KBM-7 (cell line): ENCODE data around the gene ROM1.
"Not testable (repeated sequence)": the region's sequence is repeated elsewhere in the genome, so short reads cannot be mapped to it uniquely, and the experiment has no call there.

Experiments
- DNase-seq: peaks from one replicate; pipeline ENCODE4 v3.0.0-alpha.2; 2015
- in situ Hi-C: fragments of 300-500 bp; cut with MboI; formaldehyde crosslinking; loops from 2 replicates; pipeline ENCODE4 v1.14.3; 2020; ENCODE audit warnings: low sequenced_read_pairs, low pct_unique_long_range_greater_than_20kb, mixed read lengths

ROM1 gene

GRCh38 chr11:62581735-62582134, 31.3 kb upstream of the ROM1 start:
- in situ Hi-C loops, DNase-seq: not testable (repeated sequence)

DNA sequence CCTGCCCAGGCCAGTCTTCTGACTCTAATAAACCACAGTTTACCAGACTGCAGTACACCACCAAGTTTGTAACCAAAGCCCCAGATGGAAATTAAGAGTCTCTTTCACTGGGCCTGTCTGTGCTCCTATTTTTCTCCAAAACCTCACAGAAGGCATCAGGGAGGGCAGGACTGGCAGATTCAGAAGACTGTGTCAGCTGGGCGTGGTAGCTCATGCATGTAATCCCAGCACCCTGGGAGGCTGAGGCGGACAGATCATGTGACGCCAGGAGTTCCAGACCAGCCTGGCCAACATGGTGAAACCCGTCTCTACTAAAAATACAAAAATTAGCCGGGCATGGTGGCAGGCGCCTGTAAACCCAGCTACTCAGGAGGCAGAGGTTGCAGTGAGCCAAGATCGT, 27.7 kb upstream of the ROM1 start:
- DNase-seq, in situ Hi-C loops: not testable (repeated sequence)

DNA sequence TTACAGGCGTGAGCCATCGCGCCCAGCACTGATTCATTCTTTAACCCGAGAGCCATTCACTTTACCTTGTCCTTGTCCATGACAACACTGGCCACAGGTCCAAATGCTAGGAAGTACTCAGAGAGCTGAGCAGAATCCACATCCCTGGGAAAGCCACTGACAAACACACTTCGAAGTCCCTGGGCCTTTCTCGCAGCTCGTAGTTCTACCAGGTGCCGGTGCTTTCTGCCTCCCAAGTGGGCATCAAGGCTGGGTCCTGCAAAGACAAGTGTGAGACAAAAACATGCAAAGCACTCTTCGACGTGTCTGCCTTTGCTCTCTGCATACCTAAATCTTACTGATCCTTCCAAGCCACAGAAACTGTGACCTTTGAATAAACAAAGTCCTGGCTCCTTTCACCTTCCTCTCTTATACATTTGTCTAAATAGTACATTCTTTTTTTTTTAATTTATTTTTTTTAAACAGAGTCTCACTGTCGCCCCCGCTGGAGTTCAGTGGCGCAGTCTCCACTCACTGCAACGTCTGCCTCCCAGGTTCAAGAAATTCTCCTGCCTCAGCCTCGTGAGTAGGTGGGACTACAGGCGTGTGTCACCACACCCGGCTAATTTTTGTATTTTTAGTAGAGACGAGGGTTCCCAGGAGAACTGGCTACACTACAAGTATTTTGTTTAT, 24.0 kb upstream of the ROM1 start:
- in situ Hi-C loops, result no loop called here

GRCh38 chr11:62591448-62592145, 21.5 kb upstream of the ROM1 start, which contains the start of gene TUT1:
TSS of gene TUT1 (minus strand) at chr11:62591523. CDS start at chr11:62591485, 38 bp downstream.
- DNase-seq, result peak; percentile 100
- in situ Hi-C loops, result no loop called here

More for the DNA sequence above, 24.0 kb upstream of the ROM1 start:
- peak; percentile 66 for DNase-seq

GRCh38 chr11:62592146-62592815, 20.8 kb upstream of the ROM1 start:
- DNase-seq, result no peak
- in situ Hi-C loops, result no loop called here

DNA sequence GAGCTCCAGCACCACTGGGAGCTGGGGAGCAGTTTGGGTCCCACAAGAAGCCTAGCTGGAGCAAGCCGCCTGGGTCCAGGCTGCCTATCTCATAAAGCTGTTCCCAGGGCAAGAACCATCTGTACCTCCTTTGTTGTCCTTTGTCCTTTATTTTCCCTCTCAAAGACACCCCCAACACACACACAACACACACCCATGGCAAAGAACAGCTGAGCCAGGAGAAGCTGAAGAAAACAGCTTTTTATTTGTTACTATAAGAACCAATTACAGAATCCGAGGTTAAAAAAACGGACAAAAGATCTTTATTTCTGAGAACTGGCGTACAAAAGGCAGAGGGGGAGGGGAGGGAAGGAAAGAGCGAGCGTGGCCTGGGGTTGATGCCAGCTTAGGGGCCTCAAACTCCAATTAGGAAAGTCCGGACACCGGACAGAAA, 20.1 kb upstream of the ROM1 start:
- in situ Hi-C loops, result no loop called here
- DNase-seq, result no peak

DNA sequence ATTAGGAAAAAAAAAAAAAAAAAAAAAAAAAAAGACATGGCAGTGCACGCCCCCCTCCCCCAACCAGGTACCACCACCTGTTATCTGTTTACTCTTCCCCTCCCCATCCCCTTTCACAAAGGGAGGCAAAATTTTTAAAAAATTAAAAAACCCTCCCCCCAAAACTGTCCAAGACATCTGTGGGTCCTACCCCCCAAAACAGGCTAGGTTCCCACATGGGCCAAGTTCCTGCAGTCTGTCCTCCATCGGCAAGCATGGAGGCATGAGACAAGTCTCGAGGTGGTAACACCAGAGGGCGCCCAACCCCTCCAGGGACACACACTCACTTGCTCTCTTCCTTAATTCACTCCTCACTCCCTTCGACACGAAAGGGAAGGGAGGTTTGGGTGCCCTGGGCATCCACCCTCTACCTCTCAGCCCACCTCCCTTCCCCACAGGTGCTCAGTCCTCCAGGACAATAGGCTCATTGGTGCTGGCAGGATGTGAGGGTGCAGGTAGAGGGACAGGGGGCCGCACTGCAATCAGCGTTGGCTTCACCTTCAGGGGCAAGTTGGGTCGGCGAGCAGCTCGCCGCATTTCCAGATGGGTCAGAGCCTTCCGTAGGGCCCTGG, 19.5 kb upstream of the ROM1 start:
- peak; percentile 94 for DNase-seq
- in situ Hi-C loops, result no loop called here

DNA sequence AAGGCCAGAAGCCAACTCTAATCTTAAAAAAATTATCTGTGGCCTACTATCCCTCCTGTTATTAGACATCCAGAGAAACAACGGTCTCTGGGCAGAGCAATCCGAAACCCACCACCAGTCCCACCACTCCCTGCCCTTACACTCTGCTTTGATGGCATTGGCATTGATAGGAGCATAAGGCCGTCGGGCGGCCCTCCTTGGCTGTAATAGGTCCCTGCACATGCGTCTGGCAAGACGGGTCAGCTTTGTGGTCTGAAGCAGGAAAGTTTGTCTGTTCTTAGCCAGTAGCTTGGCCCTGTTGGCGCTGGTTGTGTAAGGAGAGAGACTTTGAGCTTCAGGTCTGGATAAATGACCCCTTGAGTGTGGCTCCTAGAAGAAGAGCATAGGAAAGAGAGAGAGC, 17.9 kb upstream of the ROM1 start:
- in situ Hi-C loops, result no loop called here
- DNase-seq, result no peak

- in situ Hi-C loops, result no loop called here
- peak; percentile 99 for DNase-seq
Measured at GRCh38 chr11:62599069-62599696, 13.9 kb upstream of the ROM1 start.

DNA sequence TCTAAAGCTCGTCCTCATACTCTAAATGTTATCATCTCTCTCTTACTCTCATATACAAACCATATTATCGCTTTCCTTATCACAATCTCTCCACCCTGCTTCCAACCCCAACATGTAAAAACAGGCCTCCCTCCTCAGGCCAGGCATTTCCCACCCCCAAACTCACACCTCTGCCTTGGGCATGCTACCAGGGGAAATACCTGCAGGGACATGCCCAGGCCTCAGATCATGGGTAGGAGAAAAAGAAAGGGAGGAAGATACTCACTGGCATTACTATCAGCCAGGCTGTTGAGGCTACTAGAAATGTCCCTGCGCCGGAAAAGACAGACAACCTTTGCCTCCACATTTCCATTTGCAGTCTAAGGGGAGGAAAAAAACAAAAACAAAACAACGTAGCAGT, 13.2 kb upstream of the ROM1 start:
- in situ Hi-C loops, result no loop called here
- DNase-seq, result peak; percentile 42

DNA sequence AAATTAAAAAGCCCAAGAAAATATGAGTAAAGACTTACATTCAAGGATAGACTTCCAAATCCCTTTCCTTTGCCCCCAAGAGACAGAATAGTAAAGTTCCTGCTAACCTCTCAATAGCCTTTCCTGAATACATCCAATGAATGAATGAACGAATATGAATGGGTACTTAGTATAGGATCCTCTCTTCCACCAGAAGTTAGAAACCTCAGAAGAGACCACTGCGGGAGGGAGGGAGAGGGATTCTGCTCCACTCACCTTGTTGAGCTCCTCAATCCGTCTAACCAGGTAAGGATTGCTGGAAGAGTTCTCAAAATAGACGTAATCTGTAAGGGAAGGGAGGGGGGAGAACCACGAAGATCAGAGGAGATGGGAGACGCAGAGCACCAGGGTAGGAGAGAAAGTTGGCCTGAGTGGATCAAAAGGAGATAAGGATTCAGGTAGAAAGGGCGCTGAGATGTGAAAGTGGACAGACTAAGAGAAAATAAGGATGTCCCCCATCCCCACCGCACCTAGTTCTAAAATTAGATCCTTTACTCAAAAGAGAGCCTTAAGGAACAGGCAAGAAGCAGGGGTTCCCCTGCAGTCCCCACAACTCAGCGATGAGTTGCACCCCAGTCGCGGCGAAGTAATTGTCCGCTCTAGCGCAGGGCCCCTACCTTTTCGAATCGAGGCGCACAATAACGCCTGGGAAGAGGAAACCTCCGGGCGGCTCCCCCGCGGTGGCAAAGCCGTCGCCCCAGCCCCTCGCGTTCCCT, 12.5 kb upstream of the ROM1 start:
- DNase-seq, result no peak
- in situ Hi-C loops, result no loop called here

GRCh38 chr11:62601122-62601371, 12.0 kb upstream of the ROM1 start:
- no peak for DNase-seq
- in situ Hi-C loops, result no loop called here

- peak; percentile 99 for DNase-seq
- in situ Hi-C loops, result no loop called here
Measured at GRCh38 chr11:62601372-62602140, 11.5 kb upstream of the ROM1 start, which contains the start of gene MTA2. TSS of gene MTA2 (minus strand) at chr11:62601865. CDS start at chr11:62601450, 415 bp downstream.

GRCh38 chr11:62602141-62603071, 10.7 kb upstream of the ROM1 start:
- no peak for DNase-seq
- in situ Hi-C loops, result no loop called here

GRCh38 chr11:62603072-62603408, 10.0 kb upstream of the ROM1 start:
- in situ Hi-C loops, result no loop called here

DNA sequence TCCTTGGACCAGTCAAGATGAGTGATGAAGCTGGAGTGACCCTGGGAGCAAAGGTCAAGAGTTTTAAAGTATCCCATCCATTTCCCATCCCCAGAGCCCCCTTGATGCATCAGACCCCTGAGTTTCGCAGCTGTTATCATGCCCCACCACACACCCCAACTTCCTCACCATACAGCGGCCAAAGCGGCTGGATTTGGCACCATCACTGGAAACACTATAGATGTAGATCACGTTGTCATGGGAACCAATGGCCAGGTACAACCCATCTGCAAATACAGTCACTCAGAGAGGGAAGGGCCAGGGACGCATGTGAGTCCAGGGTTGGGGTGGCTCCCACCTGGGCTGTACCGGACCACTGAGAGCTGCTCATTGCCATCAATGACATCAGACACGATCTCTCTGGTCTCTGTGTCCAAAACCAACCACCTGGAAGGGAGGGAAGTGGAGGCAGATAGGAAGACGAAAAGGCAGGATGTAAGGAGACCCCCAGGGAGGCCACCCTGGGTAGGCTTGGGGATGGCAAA, 9.2 kb upstream of the ROM1 start:
- in situ Hi-C loops, result no loop called here
- no peak for DNase-seq

More at GRCh38 chr11:62603072-62603408, 10.0 kb upstream of the ROM1 start:
- no peak for DNase-seq
